ENCODE results near the gene M1AP.

- TF ChIP-seq CTCF (IDR thresholded peaks at IDR 0.05) (no peak), POLR2A (IDR thresholded peaks at IDR 0.05) (no peak)
These were observed 15.2 kb downstream of the M1AP start for GRCh38 chr2:74632939-74633312.

Measured in heart left ventricle (tissue), 13 donors.